Posterior vena cava (tissue), 2 donors: ENCODE measurements around the gene SLC6A1. TPM values are rescaled to one million over a fixed set of nuclear protein-coding genes. Genes with fewer than 3 reads are reported as not detected.
A peak's percentile ranks its signal among the peaks of the same experiment; 100 is the strongest.

Experiments
- DNase-seq: peaks from one replicate; pipeline ENCODE4 v3.0.0-alpha.2; 2020; ENCODE audit warnings: low spot score
- intact Hi-C, 2 donors: fragments of 100-400 bp; cut with DNase I; formaldehyde crosslinking; loops; one replicate each; pipeline versions ENCODE4 v1.14.1 to v1.14.2; 2022 to 2023
- total RNA-seq, 2 donors: library from RNA; stranded (reverse); fragmentation: NEBNext Ultra II Directional; extraction: Animal tissue kit (Norgen Biotek cat#: 25700); gene quantifications; one replicate each; pipeline ENCODE4 v1.2.1, GENCODE V29; 2021
- donor health status: DM: yes; HTN: yes; CAD: no.
- donor health status: DM: yes; HTN: yes; CAD: no.

The SLC6A1 gene
- total RNA-seq, 2 donors from 2014 or later: 1.2 to 1.3 TPM

- DNase-seq: no peak
- intact Hi-C loops: no loop called here
These were observed 30.0 kb upstream of the SLC6A1 start for GRCh38 chr3:10962481-10963036.

GRCh38 chr3:10964537-10965167, 27.9 kb upstream of the SLC6A1 start:
- DNase-seq: no peak
- intact Hi-C loops: no loop called here

GRCh38 chr3:10968401-10968800, 24.1 kb upstream of the SLC6A1 start:
- intact Hi-C loops: no loop called here
- no peak for DNase-seq

- DNase-seq: no peak
- intact Hi-C loops: no loop called here
These were observed 22.1 kb upstream of the SLC6A1 start for GRCh38 chr3:10970306-10970960.

- intact Hi-C loops: no loop called here
- no peak for DNase-seq
These were observed 20.3 kb upstream of the SLC6A1 start for GRCh38 chr3:10972072-10972782.

GRCh38 chr3:10973046-10973595, 19.4 kb upstream of the SLC6A1 start:
- no peak for DNase-seq
- intact Hi-C loops: no loop called here

- intact Hi-C loops: no loop called here
- no peak for DNase-seq
These were observed 18.4 kb upstream of the SLC6A1 start for GRCh38 chr3:10974131-10974530.

- intact Hi-C loops: no loop called here
- no peak for DNase-seq
These were observed 17.7 kb upstream of the SLC6A1 start for GRCh38 chr3:10974746-10975375.

GRCh38 chr3:10975695-10976234, 16.8 kb upstream of the SLC6A1 start:
- intact Hi-C loops: no loop called here
- DNase-seq: no peak

GRCh38 chr3:10976770-10977169, 15.8 kb upstream of the SLC6A1 start:
- intact Hi-C loops: no loop called here
- DNase-seq: no peak

GRCh38 chr3:10977892-10978510, 14.5 kb upstream of the SLC6A1 start:
- intact Hi-C loops: no loop called here
- no peak for DNase-seq

- peak; percentile 2 for DNase-seq
- intact Hi-C loops: no loop called here
These were observed 13.6 kb upstream of the SLC6A1 start for GRCh38 chr3:10978956-10979355.

GRCh38 chr3:10980312-10980711, 12.2 kb upstream of the SLC6A1 start:
- intact Hi-C loops: no loop called here
- DNase-seq: peak; percentile 34

- intact Hi-C loops: no loop called here
- DNase-seq: peak; percentile 0
These were observed 11.5 kb upstream of the SLC6A1 start for GRCh38 chr3:10981031-10981430.

- DNase-seq: peak; percentile 16
- intact Hi-C loops: no loop called here
These were observed 10.6 kb upstream of the SLC6A1 start for GRCh38 chr3:10981961-10982360.

GRCh38 chr3:10982782-10983181, 9.8 kb upstream of the SLC6A1 start:
- intact Hi-C loops: no loop called here

GRCh38 chr3:10983219-10983916, 9.2 kb upstream of the SLC6A1 start:
- intact Hi-C loops: no loop called here
- no peak for DNase-seq

More at GRCh38 chr3:10982782-10983181, 9.8 kb upstream of the SLC6A1 start:
- peak; percentile 1 for DNase-seq

- intact Hi-C loops: no loop called here
- DNase-seq: no peak
These were observed 8.1 kb upstream of the SLC6A1 start for GRCh38 chr3:10984371-10984896.
